ENCODE measurements around the gene IFITM2.
"Not testable (repeated sequence)": the region's sequence is repeated elsewhere in the genome, so short reads cannot be mapped to it uniquely, and the experiment has no call there.

The IFITM2 gene

DNA sequence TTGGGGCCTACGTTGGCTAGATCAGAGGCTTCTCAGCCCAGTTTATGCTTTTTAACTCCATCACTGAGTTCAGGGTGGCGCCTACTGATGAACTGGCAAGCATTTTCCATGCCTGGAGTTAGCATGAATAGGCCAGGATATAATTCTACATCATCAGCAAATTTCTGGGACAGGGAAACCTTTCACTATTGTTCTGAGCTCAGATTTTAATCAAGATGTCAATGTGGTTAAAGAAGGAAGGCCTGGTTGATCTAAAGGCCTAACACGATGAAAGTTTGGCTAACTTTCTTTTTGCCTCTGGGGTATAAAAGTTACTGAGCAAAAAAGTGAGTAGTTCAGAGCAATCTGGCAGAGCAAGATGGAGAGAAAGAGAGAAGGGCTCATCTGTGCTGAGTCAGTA lies 34.7 kb downstream of the IFITM2 start:
- no peak for DNase-seq (ENCODE audit: low spot score)

DNA sequence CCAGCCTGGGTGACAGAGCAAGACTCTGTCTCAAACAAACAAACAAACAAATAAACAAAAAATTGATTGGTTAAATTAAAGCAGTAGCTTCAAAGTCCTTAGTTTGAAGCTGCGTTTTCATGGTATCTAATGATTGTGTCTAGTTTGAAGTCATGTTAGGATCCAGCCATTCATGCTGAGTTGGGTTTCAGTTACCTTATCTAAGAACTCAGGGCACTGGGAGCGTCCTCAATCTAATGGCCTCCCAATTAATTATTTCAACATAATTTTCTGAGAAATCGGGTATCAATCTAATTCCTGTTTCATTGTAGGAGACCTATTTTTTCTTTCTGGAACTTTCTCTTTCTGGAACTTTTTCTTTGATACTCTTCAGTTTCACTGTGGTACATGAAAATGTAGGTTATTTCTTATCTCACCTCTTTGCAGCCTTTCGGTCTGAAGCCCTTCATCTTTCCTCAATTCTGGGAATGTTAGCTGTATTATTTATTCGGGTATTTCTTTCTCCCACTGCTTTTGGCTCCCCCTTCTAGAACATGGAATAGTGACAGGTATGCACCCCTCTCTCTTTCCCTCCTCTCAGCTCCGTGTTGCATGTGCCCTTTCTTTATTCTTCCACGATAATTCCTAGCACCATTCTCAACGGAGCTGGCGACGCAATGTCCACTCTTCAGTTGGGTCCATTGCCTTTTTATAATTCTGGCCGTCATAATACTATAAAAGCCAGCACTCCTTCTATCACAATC lies 37.4 kb downstream of the IFITM2 start:
- DNase-seq (ENCODE audit: low spot score) = no peak

DNA sequence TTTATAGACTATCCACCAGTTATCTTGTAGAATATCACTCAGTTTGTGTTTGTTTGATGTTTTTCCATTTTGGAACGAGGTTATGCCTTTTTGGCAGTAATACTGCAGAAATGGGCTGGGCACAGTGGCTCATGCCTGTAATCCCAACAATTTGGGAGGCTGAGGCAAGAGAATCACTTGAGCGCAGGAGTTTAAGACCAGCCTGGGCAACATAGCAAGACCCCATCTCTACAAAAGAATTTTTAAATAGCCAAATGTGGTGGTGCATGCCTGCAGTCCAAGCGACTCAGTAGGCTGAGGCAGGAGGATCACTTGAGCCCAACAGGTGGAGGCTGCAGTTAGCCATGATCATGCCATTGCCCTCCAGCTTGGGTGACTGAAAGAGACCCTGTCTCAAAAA lies 38.9 kb downstream of the IFITM2 start:
- no peak for DNase-seq (ENCODE audit: low spot score)

DNA sequence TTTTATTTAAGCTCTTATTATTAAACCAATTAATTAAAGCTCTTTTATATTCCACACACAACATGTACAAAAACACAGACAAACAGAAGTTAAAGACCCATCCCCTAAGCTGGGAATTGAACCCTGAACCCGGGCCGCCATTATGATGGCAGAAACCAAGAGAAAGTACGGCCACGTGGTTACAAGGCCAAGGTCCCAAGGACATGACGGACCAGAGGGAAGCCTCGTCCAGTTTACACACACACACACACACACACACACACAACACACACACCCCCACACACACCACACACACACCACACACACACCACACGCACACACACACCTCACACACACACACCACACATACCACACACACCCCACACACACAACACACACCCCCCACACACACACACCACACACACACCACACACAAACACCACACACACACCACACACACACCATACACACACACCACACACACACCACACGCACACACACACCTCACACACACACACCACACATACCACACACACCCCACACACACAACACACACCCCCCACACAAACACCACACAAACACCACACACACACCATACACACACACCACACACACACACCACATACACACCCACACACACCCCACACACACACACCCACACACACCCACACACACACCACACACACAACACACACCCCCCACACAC lies 41.8 kb downstream of the IFITM2 start:
- DNase-seq (ENCODE audit: low spot score) = not testable (repeated sequence)

DNA sequence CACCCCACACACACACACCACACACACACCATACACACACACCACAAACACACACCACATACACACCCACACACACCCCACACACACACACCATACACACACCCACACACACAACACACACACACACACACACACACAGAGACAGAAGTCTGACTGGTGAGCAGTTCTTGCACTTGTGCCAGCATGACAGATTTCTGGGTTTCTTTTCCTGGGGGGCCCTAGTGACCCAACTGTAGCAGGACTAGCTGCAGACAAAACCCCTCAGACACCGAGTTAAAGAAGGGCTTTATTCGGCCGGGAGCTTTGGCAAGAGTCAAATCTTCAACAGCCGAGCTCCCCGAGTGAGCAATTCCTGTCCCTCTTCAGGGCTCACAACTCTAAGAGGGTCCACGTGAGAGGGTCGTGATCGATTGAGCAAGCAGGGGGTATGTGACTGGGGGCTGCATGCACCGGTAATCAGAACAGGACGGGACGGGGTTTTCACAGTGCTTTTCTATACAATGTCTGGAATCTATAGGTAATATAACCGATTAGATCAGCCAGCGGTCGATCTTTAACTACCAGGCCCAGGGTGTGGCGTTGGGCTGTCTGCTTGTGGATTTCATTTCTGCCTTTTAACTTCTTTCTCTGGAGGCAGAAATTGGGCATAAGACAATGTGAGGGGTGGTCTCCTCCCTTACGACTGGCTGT lies 42.6 kb downstream of the IFITM2 start:
- DNase-seq (ENCODE audit: low spot score) = not testable (repeated sequence)

DNA sequence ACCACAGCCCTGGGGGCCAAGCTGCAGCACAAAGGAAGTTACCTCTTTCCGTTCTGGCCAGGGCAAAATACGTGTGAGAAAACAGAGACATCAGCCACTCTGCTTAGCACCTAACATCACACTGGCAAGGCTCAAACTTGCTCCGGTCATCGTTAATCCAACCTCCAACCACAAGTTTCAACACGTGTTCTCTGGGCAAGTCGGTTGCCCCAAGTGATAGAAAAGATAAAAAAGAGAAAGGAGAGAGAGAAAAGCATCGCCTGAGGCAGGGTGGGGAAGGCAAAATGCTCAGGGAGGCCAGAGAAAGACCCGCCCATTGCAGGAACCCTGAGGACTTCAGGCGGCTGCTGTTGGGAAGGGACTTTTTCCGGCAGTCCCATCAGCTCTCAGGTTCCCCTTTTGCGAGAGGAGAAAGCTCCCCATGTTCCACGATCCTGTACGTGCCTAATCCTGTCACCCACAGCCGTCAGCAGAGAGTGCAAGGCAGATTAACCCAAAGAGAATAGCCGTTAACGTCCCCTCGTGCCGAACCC lies 43.2 kb downstream of the IFITM2 start:
- no peak for DNase-seq (ENCODE audit: low spot score)

DNA sequence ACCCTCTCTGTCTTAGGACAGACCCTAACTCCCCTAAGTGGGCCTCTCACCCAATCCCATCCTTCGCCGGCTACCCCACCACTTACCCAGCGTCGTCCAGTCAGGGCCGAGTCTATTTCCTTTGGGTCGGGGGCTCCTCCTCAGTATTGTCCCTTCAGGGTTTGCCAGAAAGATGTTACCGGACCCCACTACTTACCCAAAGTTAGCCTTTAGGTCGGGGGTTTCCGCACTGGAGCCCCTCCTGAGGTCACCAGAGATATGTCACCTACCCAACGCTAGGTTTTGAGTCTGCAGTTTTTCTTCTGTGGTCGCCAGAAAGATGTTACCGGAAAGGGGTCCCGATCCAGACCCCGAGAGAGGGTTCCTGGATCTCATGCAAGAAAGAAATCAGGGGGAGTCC lies 43.8 kb downstream of the IFITM2 start:
- DNase-seq (ENCODE audit: low spot score) = no peak

DNA sequence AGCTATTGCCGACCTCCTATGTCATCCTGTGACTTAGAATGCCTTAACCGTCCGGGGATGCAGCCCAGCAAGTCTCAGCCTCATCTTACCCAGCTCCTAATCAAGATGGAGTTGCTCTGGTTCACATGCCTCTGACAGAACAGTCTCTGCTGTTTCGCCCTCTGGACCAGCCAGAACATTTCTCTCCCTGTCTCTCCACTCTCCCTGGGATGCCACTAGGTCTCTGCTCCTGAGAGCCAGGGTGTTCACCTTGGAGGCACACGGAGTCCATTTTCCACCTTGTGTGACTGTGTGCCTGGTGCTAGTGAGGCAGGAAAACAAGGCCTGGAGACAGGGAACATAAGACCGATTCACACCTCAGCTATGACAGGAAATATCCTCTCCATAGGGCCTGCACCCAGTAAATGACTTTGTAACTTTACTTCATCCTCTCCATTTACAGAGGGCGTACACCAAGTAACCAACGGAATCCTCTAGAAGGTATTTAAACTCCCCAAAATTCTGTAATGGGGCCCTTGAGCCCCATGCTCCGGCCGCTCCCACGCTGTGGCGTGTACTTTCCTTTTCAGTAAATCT lies 44.9 kb downstream of the IFITM2 start:
- no peak for DNase-seq (ENCODE audit: low spot score)

DNA sequence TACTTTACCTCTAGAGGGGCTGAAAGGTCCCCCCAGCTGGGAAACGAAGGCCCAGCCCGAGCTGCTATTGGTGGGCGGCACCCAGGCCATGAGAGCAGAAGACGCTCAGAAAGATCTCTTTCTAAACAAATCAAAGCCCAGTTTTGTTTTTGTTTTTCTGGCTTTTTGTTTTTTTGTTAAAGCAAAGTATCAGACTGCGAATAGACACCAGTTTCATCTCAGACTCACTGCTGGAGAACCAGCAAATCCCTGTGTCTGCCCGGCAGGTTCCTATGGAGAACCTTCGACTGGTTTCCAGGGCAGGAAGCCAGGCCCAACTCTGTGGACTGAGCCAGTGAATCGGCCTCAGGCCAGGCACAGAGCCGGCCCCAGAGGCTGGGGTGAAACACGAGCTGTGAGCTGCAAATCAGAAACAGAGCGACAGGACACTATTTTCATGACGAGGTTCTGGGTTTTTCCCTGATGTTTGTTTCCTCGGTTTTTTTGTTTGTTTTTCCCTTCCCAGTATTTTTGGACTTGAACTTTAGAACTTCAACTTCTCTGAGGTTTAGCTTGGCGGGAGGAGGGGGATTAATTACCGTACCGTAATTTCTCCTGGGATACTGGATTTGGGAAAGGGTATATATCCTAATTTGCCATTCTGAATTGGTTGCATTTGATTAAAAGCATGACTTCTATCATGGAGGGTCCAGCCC lies 45.7 kb downstream of the IFITM2 start:
- DNase-seq (ENCODE audit: low spot score) = peak; percentile 71

DNA sequence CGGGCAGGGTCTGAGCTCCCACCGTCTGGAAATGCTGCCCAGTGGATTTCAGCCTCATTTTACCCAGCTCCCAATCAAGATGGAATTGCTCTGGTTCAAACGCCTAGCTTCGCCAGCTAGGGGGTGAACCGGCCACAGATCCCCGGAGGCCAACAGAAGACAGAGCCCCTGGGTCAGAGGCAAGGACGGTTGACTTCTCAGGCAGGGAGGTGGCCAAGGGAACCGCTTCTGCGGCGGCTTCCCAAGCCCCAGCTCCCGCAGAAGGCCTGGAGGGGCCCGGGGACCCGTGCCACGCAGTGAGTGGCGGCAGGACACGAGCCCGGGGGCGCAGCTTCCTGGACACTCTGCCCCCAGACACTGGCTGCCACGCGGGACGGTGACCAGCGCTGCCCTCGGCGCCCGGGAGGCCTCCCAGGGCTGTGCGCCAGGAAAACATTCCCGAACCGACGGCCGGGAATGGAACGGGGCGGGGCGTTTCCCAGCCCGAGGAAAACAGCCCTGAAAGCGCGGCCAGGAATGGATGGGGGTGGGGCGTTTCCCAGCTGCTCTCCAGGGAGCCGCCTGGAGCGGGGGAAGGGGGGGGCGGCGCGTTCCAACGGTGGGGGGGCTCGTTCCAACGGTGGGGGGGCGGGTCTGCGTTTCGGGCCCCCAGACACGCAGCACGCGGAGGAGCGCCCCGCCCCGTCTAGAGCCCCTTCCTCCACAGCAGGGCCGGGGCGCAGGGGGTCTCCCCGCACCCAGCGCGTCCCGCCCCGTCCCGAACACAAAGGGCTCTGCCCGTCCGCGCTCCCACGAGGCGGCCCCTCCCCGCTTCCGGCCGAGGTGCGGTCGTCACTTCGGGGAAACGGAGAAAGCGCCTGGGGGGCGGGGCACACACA lies 48.2 kb downstream of the IFITM2 start:
- DNase-seq (ENCODE audit: low spot score) = peak; percentile 69

DNA sequence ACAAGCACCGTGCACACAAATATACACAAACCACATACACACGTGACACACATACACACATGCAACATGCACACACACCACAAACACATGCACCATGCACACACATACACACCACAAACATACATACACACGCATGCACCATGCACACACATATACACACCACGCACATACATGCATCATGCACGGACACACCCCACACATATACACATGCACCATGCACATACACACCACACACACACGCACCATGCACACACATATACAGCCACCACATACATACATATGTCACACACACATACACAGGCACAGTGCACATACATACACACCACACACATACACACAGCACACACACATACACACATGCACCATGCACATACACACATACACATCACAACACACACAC lies 49.0 kb downstream of the IFITM2 start:
- no peak for DNase-seq (ENCODE audit: low spot score)

DNA sequence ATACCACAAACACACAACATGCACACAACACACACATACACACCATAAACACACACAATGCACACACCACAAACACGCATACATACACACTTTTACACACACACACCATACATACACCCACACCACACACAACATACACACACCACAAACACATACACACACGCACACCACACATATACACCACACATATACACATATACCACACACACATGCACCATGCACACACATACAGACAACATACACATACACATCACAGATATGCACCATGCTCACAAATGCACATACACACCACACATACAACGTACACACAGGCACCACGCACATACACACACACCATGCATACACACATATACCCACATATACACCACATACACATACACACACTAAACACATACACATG lies 50.0 kb downstream of the IFITM2 start:
- DNase-seq (ENCODE audit: low spot score) = no peak

DNA sequence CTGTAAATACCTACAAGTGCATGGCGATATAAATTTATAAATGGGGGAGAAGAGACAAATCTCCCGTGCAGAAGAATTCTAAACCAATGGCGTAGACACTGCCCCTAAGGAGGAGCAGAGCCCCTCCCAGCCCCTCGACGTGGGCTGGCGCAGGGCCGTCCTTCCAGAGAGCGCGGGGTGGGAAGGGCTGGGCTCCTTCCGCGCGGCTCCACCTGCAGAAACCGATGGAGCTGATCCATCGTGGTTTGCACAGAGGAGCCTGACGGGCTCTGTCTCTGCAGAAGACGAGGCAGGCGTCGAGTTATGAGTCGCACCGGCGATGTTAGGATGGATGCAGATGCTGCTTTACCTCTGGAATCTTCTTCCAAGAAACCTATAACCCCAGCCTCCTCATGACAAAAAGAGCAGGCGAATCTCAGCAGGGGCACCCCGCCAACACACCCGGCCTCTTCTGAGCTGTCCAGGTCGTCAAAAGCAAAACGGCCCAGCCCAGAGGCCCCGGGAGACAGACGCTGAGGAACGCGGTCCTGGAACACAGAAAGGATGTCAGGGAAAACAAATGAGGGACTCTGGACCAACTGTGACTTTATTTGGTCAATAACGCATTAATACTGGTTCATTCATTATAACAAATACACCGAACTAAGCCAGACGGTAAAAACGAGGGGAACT lies 50.6 kb downstream of the IFITM2 start:
- DNase-seq (ENCODE audit: low spot score) = no peak
